C4-2B (cell line): ENCODE results near the gene LRFN2.

ENCODE experiments used
- ZFX ChIP-seq: fragments of 450-650 bp; IDR thresholded peaks from 2 replicates; pipeline ENCODE4 v1.6.1; 2017
- TF ChIP-seq, protein P1 (sequence below): fragments of 450-650 bp; conservative IDR thresholded peaks from 2 replicates; pipeline ENCODE4 v1.5.1; 2017; ENCODE audit warnings: mild to moderate bottlenecking

DNA sequence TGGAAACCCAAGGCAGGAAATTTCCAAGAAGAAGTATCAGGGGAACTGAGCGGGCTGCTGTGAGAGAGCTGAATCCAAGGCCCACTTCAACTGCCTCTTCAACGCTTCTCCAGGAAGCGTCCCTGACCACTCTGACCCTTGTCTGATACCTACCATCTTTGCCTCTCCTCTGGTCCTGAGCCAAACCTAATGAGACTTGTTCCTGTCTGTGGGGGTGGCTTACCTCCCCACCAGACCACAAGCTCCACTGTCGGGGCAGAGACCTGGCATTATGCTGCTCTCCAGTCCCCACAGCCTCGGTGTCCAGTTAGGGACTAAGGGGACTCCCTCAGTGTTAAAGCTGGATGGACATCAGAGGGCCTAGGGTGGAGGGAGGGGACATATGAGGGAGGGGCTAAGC lies 49.7 kb downstream of the LRFN2 start:
- TF ChIP-seq ZFX: no peak
- TF ChIP-seq, protein P1, sequence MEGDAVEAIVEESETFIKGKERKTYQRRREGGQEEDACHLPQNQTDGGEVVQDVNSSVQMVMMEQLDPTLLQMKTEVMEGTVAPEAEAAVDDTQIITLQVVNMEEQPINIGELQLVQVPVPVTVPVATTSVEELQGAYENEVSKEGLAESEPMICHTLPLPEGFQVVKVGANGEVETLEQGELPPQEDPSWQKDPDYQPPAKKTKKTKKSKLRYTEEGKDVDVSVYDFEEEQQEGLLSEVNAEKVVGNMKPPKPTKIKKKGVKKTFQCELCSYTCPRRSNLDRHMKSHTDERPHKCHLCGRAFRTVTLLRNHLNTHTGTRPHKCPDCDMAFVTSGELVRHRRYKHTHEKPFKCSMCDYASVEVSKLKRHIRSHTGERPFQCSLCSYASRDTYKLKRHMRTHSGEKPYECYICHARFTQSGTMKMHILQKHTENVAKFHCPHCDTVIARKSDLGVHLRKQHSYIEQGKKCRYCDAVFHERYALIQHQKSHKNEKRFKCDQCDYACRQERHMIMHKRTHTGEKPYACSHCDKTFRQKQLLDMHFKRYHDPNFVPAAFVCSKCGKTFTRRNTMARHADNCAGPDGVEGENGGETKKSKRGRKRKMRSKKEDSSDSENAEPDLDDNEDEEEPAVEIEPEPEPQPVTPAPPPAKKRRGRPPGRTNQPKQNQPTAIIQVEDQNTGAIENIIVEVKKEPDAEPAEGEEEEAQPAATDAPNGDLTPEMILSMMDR: no peak
